K562 (cell line): ENCODE measurements around the gene SF3B3. TPM values are rescaled to one million over a fixed set of nuclear protein-coding genes. Genes with fewer than 3 reads are reported as not detected.

Experiments used
- ATAC-seq: fragments of 200-7000 bp; cut with Tn5 transposase; 3 replicates; pipeline ENCODE4 v1.9.1; 2020; ENCODE audit warnings: moderate library complexity
- BruUV-seq: library from RNA; stranded (reverse); fragments of 400-500 nt; replicated peaks from 2 replicates; lab custom pipeline; 2021; lab: Mats Ljungman, UMichigan
- CTCF ChIA-PET: fragments of 300-600 bp; formaldehyde crosslinking; extraction: SDS; loops from one replicate; lab custom pipeline; 2021; ENCODE audit warnings: low intra/inter-chr PET ratio; lab: Yijun Ruan, JAX
- POLR2A ChIA-PET: fragments of 300-600, 350-650 bp; sonication (Branson Sonifier 250); formaldehyde crosslinking; extraction: SDS; loops from one replicate; lab custom pipeline; 2021; ENCODE audit warnings: antibody characterized with exemption, inconsistent platforms; lab: Yijun Ruan, JAX
- DNase-seq, 4 experiments: peaks; one replicate each; pipeline versions ENCODE4 v3.0.0 to v3.0.0-alpha.2; 2011 to 2018; ENCODE audit warnings: low spot score in 3 of 4, mixed read lengths in 3 of 4; ENCODE audit errors: extremely low read depth in 1 of 4
- FAIRE-seq: peaks from 2 replicates; lab custom pipeline; 2011; peaks lifted over from hg19 to GRCh38; lab: Jason Lieb, UNC
- H2AFZ ChIP-seq: 2 replicates; pipeline ENCODE4 v1.6.0; 2011; ENCODE audit warnings: low read depth, low read length, control low read depth, inconsistent platforms
- H3K27ac ChIP-seq: fragments of 200-600 bp; 3 replicates; pipeline ENCODE4 v1.8.0; 2011; ENCODE audit warnings: low read depth, mild to moderate bottlenecking, control low read depth, inconsistent platforms, low read length, moderate library complexity, mixed read lengths; ENCODE audit errors: extremely low read depth
- H3K27me3 ChIP-seq, 2 experiments: fragments of 300-600 bp in 1 of 2; 2 replicates in 1 of 2; 3 replicates in 1 of 2; pipeline versions ENCODE4 v1.6.0 to v1.8.0; 2011; ENCODE audit warnings: inconsistent platforms in 2 of 2, low read length in 2 of 2, mild to moderate bottlenecking in 1 of 2, mixed read lengths in 1 of 2, moderate library complexity in 1 of 2; ENCODE audit not compliant: control insufficient read depth in 2 of 2, insufficient read depth in 2 of 2
- H3K36me3 ChIP-seq: fragments of 300-600 bp; 3 replicates; pipeline ENCODE4 v1.8.0; 2011; ENCODE audit warnings: mild to moderate bottlenecking, low read length, inconsistent platforms; ENCODE audit not compliant: control insufficient read depth, insufficient read depth
- H3K4me1 ChIP-seq, 2 experiments: fragments of 200-600 bp in 1 of 2; replicated peaks in 1 of 2; 2 replicates in 1 of 2; 3 replicates in 1 of 2; pipeline versions ENCODE4 v1.5.1 to v1.8.0; 2011; ENCODE audit warnings: inconsistent platforms in 2 of 2, low read length in 2 of 2, mild to moderate bottlenecking in 1 of 2, mixed read lengths in 1 of 2, moderate library complexity in 1 of 2; ENCODE audit not compliant: control insufficient read depth in 2 of 2, insufficient read depth in 2 of 2
- H3K4me2 ChIP-seq: 2 replicates; pipeline ENCODE4 v1.6.1; 2011; ENCODE audit warnings: low read length, control low read depth, inconsistent platforms, mixed read lengths; ENCODE audit not compliant: insufficient read depth
- H3K4me3 ChIP-seq: fragments of 200-600 bp; sonication (generic), shearing (Covaris generic); 2 replicates; pipeline ENCODE4 v1.5.1; 2016; ENCODE audit warnings: control low read depth, inconsistent platforms
- H3K79me2 ChIP-seq: fragments of 200-600 bp; 3 replicates; pipeline ENCODE4 v1.8.0; 2011; ENCODE audit warnings: low read length, inconsistent platforms; ENCODE audit not compliant: control insufficient read depth, insufficient read depth
- H3K9ac ChIP-seq, 2 experiments: 2 replicates each; pipeline versions ENCODE4 v1.6.0 to v1.6.1; 2011; ENCODE audit warnings: low read depth in 2 of 2, low read length in 2 of 2, control low read depth in 1 of 2, inconsistent platforms in 1 of 2, mild to moderate bottlenecking in 1 of 2, mixed read lengths in 1 of 2; ENCODE audit not compliant: insufficient read depth in 1 of 2
- H3K9me1 ChIP-seq: one replicate; pipeline ENCODE4 v1.6.0; 2011; ENCODE audit warnings: inconsistent platforms, mild to moderate bottlenecking, low read length, moderate library complexity; ENCODE audit not compliant: control insufficient read depth, insufficient read depth
- H3K9me3 ChIP-seq: replicated peaks from 2 replicates; pipeline ENCODE4 v1.5.1; 2011; ENCODE audit warnings: low read depth, low read length, inconsistent platforms; ENCODE audit not compliant: control insufficient read depth, insufficient read depth
- H4K20me1 ChIP-seq: replicated peaks from 2 replicates; pipeline ENCODE4 v1.6.1; 2011; ENCODE audit warnings: low read length, inconsistent platforms, mixed read lengths; ENCODE audit not compliant: control insufficient read depth, insufficient read depth
- CBX2 ChIP-seq: fragments of 200-600 bp; sonication (generic); IDR thresholded peaks from one replicate; pipeline ENCODE4 v1.6.1; 2012; ENCODE audit warnings: mild to moderate bottlenecking, low read length, inconsistent platforms; ENCODE audit not compliant: insufficient read depth, poor library complexity, severe bottlenecking
- E2F3 ChIP-seq: fragments of 250-450 bp; sonication (Bioruptor Pico); IDR thresholded peaks from 2 replicates; pipeline ENCODE4 v1.4.0; 2020; ENCODE audit warnings: mild to moderate bottlenecking
- WGBS: fragments of 100-300 bp; shearing (Covaris generic); methylation state at CpG from one replicate; pipeline ENCODE4 v1.1.6; 2016; ENCODE audit warnings: low coverage, mixed read lengths; ENCODE audit not compliant: insufficient coverage; ENCODE audit errors: missing lambda C conversion rate; 5-methylcytosine and 5-hydroxymethylcytosine counted together
- in situ Hi-C: fragments of 300-500 bp; cut with MboI; formaldehyde crosslinking; loops from 4 replicates; pipeline ENCODE4 v1.15.0; 2018; ENCODE audit warnings: inconsistent platforms, mixed read lengths
- intact Hi-C: fragments of 100-400 bp; cut with micrococcal nuclease; formaldehyde crosslinking; loops from 2 replicates; pipeline ENCODE4 v1.14.2; 2022
- polyA plus RNA-seq, 8 experiments: library from polyadenylated mRNA; depleted of rRNA in 4 of 8; stranded (reverse) in 5 of 8; unstranded in 3 of 8; fragments of >200 nt; fragmentation: Nextera tagmentation in 2 of 8; fragmentation: Illumina TruSeq in 1 of 8; extraction: Ambion mirVana in 2 of 8; extraction: Trizol in 1 of 8; gene quantifications; 2 replicates each; pipeline versions ENCODE4 v1.2.1 to v1.2.3, GENCODE V29; 2011 to 2014; ENCODE audit warnings: inconsistent platforms in 1 of 8, missing spikeins in 1 of 8
- total RNA-seq, 7 experiments: library from RNA; depleted of rRNA in 6 of 7; stranded (reverse); fragments of >200 nt in 6 of 7; fragmentation: Illumina TruSeq in 2 of 7; extraction: Trizol in 2 of 7; gene quantifications; 2 replicates each; pipeline versions ENCODE4 v1.2.1 to v1.2.3, GENCODE V29; 2011 to 2021; ENCODE audit warnings: low replicate concordance in 1 of 7
- TF ChIP-seq, protein P1 (sequence below), 2 experiments: fragments of 450-650 bp in 1 of 2; IDR thresholded peaks; 2 replicates each; pipeline ENCODE4 v1.6.1; 2011 to 2017; ENCODE audit warnings: low read depth in 2 of 2, antibody characterized with exemption in 1 of 2, borderline replicate concordance in 1 of 2, low read length in 1 of 2, mild to moderate bottlenecking in 1 of 2, mixed read lengths in 1 of 2; ENCODE audit not compliant: control insufficient read depth in 1 of 2

SF3B3 gene
- total and polyA plus RNA-seq, 9 of the 15 experiments (the other 6 are each of a cell fraction or from before 2014, with no cell fraction given) = 98.9 to 546 (median 221) TPM

DNA sequence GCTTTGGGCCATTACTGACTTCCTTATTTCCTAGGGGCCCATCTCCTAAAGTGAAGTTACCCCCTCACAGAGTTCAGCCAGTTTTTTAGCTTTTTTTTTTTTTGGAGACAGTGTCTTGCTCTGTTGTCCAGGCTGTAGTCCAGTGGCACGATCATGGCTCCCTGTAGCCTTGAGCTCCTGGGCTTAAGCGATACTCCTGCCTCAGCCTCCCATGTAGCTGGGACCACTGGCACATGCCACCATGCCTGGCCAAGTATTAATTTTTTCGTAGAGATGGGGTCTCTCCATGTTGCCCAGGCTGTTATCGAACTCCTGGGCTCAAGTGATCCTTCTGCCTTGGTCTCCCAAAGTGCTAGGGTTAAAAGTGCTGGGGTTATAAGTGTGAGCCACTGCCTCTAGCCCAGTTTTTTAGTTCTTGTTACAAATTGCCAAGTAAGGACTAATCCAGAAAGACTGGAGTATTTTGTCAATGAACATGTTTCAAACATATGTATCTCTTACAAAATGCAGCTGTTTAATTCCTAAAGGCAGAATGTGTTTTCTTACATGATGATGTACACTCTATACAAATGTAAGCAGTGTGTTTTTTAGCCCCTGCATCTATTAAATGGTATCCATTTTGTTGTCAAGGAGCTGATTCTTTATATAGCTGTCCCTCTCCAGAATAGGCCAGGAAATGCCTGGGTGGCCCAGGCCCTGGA is 73.7 kb downstream of the SF3B3 start:
- TF ChIP-seq, protein P1, sequence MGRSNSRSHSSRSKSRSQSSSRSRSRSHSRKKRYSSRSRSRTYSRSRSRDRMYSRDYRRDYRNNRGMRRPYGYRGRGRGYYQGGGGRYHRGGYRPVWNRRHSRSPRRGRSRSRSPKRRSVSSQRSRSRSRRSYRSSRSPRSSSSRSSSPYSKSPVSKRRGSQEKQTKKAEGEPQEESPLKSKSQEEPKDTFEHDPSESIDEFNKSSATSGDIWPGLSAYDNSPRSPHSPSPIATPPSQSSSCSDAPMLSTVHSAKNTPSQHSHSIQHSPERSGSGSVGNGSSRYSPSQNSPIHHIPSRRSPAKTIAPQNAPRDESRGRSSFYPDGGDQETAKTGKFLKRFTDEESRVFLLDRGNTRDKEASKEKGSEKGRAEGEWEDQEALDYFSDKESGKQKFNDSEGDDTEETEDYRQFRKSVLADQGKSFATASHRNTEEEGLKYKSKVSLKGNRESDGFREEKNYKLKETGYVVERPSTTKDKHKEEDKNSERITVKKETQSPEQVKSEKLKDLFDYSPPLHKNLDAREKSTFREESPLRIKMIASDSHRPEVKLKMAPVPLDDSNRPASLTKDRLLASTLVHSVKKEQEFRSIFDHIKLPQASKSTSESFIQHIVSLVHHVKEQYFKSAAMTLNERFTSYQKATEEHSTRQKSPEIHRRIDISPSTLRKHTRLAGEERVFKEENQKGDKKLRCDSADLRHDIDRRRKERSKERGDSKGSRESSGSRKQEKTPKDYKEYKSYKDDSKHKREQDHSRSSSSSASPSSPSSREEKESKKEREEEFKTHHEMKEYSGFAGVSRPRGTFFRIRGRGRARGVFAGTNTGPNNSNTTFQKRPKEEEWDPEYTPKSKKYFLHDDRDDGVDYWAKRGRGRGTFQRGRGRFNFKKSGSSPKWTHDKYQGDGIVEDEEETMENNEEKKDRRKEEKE (IDR thresholded peaks at IDR 0.05; ENCODE audit: borderline replicate concordance in 1 of 2, control insufficient read depth in 1 of 2, low read depth in 2 of 2, low read length in 1 of 2) = no peak
- TF ChIP-seq CBX2 (peak; percentile 16), E2F3 (no peak)
- Histone ChIP-seq H3K4me3 (no peak overlapping the region), H3K4me2 (no peak overlapping the region), H3K27me3 (peaks cover 12 to 29% of the 10 kb centered on the region in 2 experiments; a peak in 4 of 5 replicates), H3K79me2 (no peaks in the 10 kb centered on the region), H3K27ac (no peak overlapping the region), H3K9me3 (no peaks in the 10 kb centered on the region), H4K20me1 (peaks cover 3% of the 10 kb centered on the region; the same call in 1 of the 2 replicates), H3K9ac (no peak overlapping the region), H2AFZ (no peak overlapping the region), H3K4me1 (no peaks in the 10 kb centered on the region), H3K9me1 (no peaks in the 10 kb centered on the region), H3K36me3 (no peaks in the 10 kb centered on the region)
- no TSS peak for BruUV-seq
- DNase-seq = no peak
- intact Hi-C loops (no loop called here), in situ Hi-C loops (no loop called here)
- WGBS = 0% methylated on average over 4 of the region's 4 CpGs
- ChIA-PET CTCF (no interaction called here), POLR2A (interaction anchor here (0.9 to 1.2 kb wide), 2 partner anchors 13 to 30 kb away, joined by 3 to 4 read pairs; no protein-coding TSS in a partner anchor)
- ATAC-seq = no peak
- no peak for FAIRE-seq
